Measurements from ENCODE around the gene PLEKHG3.

Gene PLEKHG3

GRCh38 chr14:64766430-64767151 lies 62.4 kb downstream of the PLEKHG3 start:
- DNase-seq: no peak

DNA sequence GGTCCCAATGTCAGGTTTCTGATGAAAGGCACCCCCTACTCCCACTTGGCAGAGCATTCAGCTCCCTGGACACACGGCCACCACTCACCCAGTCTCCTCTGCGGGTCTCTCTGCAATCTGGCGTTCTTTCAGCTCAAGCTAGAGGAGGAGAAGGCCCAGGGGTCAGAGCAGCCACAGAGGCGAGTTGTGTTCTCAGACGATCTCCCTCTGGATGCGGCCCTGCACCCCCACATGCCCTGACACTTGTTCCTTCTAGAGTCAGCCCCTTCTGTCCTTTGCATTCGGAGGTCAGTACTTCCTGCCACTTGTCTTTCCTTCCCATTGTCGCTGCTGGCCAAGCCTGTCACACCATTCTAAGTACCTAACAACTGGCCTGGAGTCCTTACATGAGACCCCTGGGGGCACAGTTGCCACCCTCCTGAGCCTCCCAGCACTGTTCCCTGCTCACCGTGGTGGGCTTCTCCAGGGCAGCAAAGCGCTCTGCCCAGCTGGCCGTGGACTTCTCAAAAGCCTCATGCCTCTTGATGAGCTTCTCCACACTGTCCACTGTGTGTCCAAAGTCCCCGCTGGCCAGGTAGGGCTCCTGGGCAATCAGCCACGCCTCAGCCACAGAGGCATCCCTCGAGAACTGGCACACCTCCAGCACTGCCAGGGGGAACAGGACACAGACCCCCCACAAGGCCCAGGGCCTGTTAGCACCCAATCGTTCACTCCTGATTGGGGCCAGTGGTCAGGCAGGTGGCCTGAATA lies 63.2 kb downstream of the PLEKHG3 start:
- no peak for DNase-seq

GRCh38 chr14:64768401-64769095 lies 64.3 kb downstream of the PLEKHG3 start:
- DNase-seq: no peak

- DNase-seq: no peak
These were observed 65.1 kb downstream of the PLEKHG3 start for GRCh38 chr14:64769096-64770020.

- DNase-seq: no peak
These were observed 66.5 kb downstream of the PLEKHG3 start for GRCh38 chr14:64770751-64771150.

DNA sequence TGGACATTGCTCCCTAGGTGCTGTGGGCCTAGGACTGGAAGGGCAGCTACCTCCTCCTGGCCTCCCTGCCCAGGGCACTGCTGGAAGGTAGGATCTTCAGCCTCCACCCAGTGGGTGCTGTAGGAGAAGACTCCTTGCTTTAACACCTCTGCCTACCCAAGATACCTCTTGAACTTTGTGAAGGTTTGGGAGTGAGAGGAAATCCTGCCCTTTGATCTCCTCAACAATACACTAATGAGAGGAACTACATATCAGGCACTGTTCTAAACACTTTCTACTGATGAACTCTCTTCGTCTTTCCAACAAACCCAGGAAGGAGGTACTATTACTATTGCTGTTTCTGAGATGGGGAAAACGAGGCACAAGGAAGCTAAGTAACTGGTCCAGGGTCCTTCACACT lies 66.9 kb downstream of the PLEKHG3 start:
- DNase-seq: no peak

DNA sequence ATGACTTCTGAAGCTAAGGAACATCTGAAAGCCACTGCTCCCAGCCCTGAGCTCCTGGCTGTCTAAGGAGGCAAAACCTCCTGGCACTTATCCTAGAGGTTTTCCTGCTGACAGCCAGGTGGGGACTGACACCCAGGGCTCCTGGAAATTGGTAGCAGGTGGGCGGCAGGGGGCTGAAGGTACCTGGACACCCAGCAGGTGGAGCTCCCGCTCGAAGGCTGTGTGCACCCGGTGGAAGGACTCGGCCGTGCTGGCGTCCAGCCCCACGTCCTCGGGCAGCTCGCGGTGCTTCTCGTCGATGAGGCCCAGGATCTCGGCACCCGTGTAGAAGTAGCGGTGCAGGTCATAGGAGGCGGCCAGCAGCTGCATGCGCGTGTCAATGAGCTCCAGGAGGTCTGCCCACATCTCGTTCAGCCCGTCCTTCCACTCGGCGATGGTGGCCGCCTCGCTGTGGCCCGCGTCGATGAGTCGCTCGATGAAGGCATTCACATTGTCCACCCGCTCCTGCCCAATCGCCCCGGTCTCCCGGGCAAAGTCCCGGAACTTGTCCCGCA lies 68.2 kb downstream of the PLEKHG3 start:
- DNase-seq: no peak

- DNase-seq: no peak
These were observed 68.8 kb downstream of the PLEKHG3 start for GRCh38 chr14:64773046-64773445.

DNA sequence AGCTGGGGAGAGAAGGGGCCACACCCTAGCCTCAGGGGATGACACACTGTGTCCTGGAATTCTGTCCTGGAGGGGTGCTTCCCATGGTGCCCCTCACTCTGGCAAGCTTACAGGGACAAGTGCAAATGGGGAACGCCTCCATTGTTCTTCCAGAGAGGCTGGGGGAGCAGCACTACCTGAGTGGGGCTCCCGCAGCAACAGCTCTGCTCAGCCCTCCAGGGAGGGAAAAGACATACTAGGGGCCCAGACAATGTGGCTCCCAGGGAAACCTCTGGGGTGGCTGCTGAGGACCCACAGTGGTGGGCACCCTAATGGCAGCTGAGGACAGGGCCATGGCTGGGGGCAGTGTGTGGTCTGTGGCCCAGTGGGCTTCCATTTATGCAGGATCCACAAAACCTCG lies 69.4 kb downstream of the PLEKHG3 start:
- DNase-seq: no peak

DNA sequence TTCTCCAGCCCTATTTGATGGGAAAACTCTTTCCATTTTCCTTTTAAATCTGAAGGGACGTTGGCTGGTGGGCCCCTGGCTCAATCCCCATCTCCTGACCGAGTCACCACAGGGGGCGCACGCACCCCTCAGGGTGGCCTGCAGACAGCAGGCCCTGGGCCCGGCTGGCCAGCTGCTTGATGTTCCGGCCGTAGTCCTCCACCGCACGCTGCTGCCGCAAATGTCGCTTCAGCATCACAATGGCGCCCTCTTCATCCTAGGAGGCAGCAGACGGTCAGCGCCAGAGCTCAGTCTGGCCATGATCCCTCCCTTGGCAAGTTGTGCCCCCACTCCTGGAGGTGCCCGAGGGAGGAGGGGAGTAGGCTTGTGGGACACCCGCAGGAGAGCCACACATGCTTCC lies 70.0 kb downstream of the PLEKHG3 start:
- DNase-seq: no peak

- DNase-seq: no peak
These were observed 71.0 kb downstream of the PLEKHG3 start for GRCh38 chr14:64775081-64775777.

DNA sequence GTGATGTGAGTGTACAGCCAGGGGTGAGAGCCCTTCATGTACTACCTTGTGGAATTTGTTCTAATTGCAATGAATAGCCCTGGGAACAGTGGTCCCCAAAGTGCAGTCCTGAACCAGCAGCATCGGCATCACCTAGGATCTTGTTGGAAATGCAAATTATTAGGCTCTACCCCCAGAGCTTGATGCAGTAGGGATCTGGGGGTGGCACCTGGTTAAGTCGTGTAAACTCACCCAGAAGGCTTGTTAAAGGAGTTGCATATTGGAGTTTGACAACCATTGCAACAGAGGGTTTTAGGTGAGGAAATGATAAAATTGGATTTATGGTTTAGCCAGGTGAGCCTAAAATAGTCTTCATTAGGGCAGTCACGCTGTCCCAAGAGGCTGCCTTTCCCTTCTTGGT lies 73.2 kb downstream of the PLEKHG3 start:
- no peak for DNase-seq

- DNase-seq: peak in 1 of 2 experiments; percentile 23
These were observed 74.0 kb downstream of the PLEKHG3 start for GRCh38 chr14:64778104-64778754.

- no peak for DNase-seq
These were observed 75.2 kb downstream of the PLEKHG3 start for GRCh38 chr14:64779472-64779871.

GRCh38 chr14:64782196-64782595 lies 78.0 kb downstream of the PLEKHG3 start:
- no peak for DNase-seq

GRCh38 chr14:64784006-64784405 lies 79.8 kb downstream of the PLEKHG3 start:
- DNase-seq: no peak

DNA sequence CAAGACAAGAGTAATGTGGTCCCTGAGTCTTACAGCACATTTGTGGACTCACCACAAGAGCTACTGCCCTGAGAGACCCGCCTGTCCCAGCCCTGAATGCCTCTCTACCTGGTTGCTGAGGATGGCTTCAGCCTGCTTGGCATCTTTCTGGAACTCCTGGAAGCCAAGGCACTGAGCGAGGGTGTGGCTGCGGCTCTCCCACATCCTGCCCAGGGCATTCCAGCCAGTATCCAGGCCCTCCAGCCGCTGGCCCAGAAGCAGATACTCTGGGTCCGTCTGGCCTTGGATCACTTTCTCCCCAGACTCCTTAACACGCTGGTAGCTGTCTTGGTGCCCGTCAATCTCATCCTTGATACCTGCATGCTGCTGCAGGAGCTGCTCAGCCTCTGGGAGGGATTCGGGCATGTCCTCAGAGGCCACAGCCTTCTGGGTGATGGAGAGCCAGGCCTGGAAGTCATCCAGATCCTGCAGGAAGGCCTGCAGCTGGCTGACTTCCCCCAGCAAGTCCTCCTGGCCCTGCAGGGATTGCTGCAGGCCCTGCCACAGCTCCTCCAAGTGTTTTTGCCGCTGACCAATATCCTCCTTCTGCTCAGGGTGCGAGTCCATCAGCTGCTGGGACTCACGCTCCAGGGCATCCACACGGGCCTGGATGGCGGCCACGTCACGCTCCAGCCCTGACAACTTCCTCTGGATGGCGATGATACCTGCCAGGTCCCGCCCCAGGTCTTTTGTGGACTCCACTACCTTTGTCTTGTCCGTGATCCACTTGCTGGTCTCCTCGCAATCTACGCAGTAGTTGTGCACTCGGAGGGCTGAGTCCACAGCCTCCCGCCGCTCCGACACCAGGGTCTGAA lies 82.3 kb downstream of the PLEKHG3 start:
- DNase-seq: no peak

- DNase-seq: no peak
These were observed 83.4 kb downstream of the PLEKHG3 start for GRCh38 chr14:64787619-64788018.

DNA sequence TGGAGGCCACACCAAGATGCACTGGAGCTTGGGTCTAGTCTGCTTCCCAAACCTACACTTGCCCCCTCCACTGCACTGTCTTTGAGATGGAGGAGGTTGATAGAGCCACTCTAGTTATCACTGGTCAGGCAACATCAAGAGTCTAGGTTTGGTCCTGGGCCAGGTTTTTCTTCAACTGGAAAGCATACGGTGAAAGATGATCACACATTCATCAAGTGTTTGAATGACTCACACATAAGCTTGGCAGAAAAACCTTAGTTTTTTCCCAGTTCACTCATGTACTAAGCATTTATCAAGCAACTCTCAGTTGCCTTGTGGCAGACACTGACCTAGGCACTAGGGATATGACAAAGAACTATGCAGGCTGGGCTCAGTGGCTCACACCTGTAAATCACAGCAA lies 84.5 kb downstream of the PLEKHG3 start:
- DNase-seq: no peak

DNA sequence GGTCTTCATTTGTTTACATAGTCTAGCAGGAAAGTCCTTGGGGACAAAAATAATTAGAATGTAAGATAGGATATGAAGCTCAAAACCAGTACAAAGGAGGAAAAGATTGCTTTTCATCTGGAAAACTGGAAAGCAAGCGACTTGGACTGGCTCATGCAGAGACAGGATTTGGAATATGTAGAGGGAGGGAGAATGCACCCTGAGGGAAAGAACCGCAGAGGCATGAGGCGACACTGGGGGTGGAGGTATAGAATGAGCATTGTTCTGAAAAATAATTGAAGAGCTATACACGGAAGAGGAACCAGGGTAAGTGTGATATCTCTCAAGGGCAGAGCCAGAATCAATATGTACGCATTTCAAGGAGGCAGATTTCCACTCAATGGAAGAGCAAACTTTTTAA lies 85.5 kb downstream of the PLEKHG3 start:
- no peak for DNase-seq
